ENCODE data around the gene RIPOR2. TPM values are rescaled to one million over a fixed set of nuclear protein-coding genes. Genes with fewer than 3 reads are reported as not detected.

Gene RIPOR2
- total and polyA plus RNA-seq, 2 of the 13 experiments (the other 11 are each of a cell fraction or from before 2014, with no cell fraction given) = 0.02 to 0.05 TPM

- TF ChIP-seq AHDC1 (CRISPR knock-in tag; IDR thresholded peaks at IDR 0.05; ENCODE audit: borderline replicate concordance) (no peak; the same call in 1 of the 2 replicates), JDP2 (CRISPR knock-in tag; IDR thresholded peaks at IDR 0.05; ENCODE audit: borderline replicate concordance) (no peak), ZBED4 (CRISPR knock-in tag; IDR thresholded peaks at IDR 0.05; ENCODE audit: borderline replicate concordance) (no peak), MXD3 (CRISPR knock-in tag; IDR thresholded peaks at IDR 0.05) (peak; percentile 91), ATRX (CRISPR knock-in tag; IDR thresholded peaks at IDR 0.05; ENCODE audit: borderline replicate concordance) (0 out of 2 replicates have a peak, but pooled peaks have one; percentile 51), TCF7L2 (IDR thresholded peaks at IDR 0.05; ENCODE audit: low read depth, low read length) (no peak), ZNF772 (CRISPR knock-in tag; IDR thresholded peaks at IDR 0.05) (peak; percentile 97), ATM (IDR thresholded peaks at IDR 0.05; ENCODE audit: borderline replicate concordance) (no peak), MIER2 (CRISPR knock-in tag; IDR thresholded peaks at IDR 0.05) (0 out of 2 replicates have a peak, but pooled peaks have one; percentile 20), SMAD1 (CRISPR knock-in tag; IDR thresholded peaks at IDR 0.05; ENCODE audit: borderline replicate concordance, low read depth) (peak; percentile 98), ZNF883 (CRISPR knock-in tag; IDR thresholded peaks at IDR 0.05; ENCODE audit: not compliant biosample characterization) (peak; percentile 99), ZNF556 (CRISPR knock-in tag; IDR thresholded peaks at IDR 0.05; ENCODE audit: borderline replicate concordance) (peak; percentile 81), ZNF570 (CRISPR knock-in tag; IDR thresholded peaks at IDR 0.05; ENCODE audit: borderline replicate concordance) (0 out of 2 replicates have a peak, but pooled peaks have one; percentile 76), ZSCAN31 (CRISPR knock-in tag; IDR thresholded peaks at IDR 0.05; ENCODE audit: low read depth) (peak; percentile 99), RBM22 (optimal IDR thresholded peaks at IDR 0.05; ENCODE audit: low read length) (peak; percentile 94), CBX1 (IDR thresholded peaks at IDR 0.05; ENCODE audit: low read depth) (peak; percentile 93), ZNF543 (CRISPR knock-in tag; IDR thresholded peaks at IDR 0.05) (peak; percentile 92), ZNF136 (CRISPR knock-in tag; IDR thresholded peaks at IDR 0.05; ENCODE audit: low read depth) (no peak), NR2F6 (IDR thresholded peaks at IDR 0.05) (peak; percentile 96), NR2F6 (CRISPR knock-in tag; IDR thresholded peaks at IDR 0.05) (peak; percentile 97), ATAD3A (CRISPR knock-in tag; IDR thresholded peaks at IDR 0.05) (no peak)
Measured at GRCh38 chr6:24774696-24775519, 160.9 kb downstream of the RIPOR2 start, which contains the start of gene GMNN (continued).
